ENCODE measurements around the gene GGT5. TPM values are rescaled to one million over a fixed set of nuclear protein-coding genes. Genes with fewer than 3 reads are reported as not detected.

Gene GGT5
- total RNA-seq, 2 donors from 2014 or later: 81.3 to 175 TPM

- Histone ChIP-seq H3K27ac (peak overlapping the region; percentile 39 to 52), H3K27me3 (replicated peaks; ENCODE audit: insufficient read depth) (no peaks in the 10 kb centered on the region), H3K36me3 (peaks cover 10% of the 10 kb centered on the region), H3K4me3 (peak overlapping the region; percentile 4), H3K9me3 (no peaks in the 10 kb centered on the region), H3K4me1 (ENCODE audit: control insufficient read depth in 1 of 2, low read depth in 2 of 2) (peaks cover 27 to 63% of the 10 kb centered on the region in 2 donors)
- peak; percentile 24 for TF ChIP-seq CTCF (IDR thresholded peaks at IDR 0.05)
- DNase-seq (ENCODE audit: low spot score) (no peak), ATAC-seq (ENCODE audit: insufficient number of reproducible peaks, low FRiP score, low read depth) (no peak)
Observed at GRCh38 chr22:24181996-24182899, 62.6 kb downstream of the GGT5 start.

GRCh38 chr22:24181088-24181995 lies 63.5 kb downstream of the GGT5 start, which contains the start of gene SUSD2:
TSS of gene SUSD2 (plus strand) at chr22:24181487. CDS start at chr22:24181520, 33 bp downstream.
- no peak for ATAC-seq (ENCODE audit: insufficient number of reproducible peaks, low FRiP score, low read depth)
- DNase-seq (ENCODE audit: low spot score): no peak
- Histone ChIP-seq H3K27me3 (replicated peaks; ENCODE audit: insufficient read depth) (no peaks in the 10 kb centered on the region), H3K4me3 (peak within 1 kb of the TSS; percentile 48), H3K4me1 (ENCODE audit: control insufficient read depth in 1 of 2, low read depth in 2 of 2) (peaks cover 34 to 72% of the 10 kb centered on the region in 2 donors), H3K27ac (peak within 1 kb of the TSS; percentile 86 to 91), H3K9me3 (no peaks in the 10 kb centered on the region), H3K36me3 (peaks cover 10% of the 10 kb centered on the region)
- no peak for TF ChIP-seq CTCF (IDR thresholded peaks at IDR 0.05)

- H3K36me3 ChIP-seq: peaks cover 6% of the 10 kb centered on the region
- no peak for DNase-seq (ENCODE audit: low spot score)
- no peak for TF ChIP-seq CTCF (IDR thresholded peaks at IDR 0.05)
- H3K4me3 ChIP-seq: no peak overlapping the region
- no peaks in the 10 kb centered on the region for H3K27me3 ChIP-seq (replicated peaks; ENCODE audit: insufficient read depth)
- no peak for ATAC-seq (ENCODE audit: insufficient number of reproducible peaks, low FRiP score, low read depth)
- no peaks in the 10 kb centered on the region for H3K9me3 ChIP-seq
- H3K4me1 ChIP-seq (ENCODE audit: control insufficient read depth in 1 of 2, low read depth in 2 of 2): peaks cover 42 to 81% of the 10 kb centered on the region in 2 donors
- peak overlapping the region; percentile 86 to 91 for H3K27ac ChIP-seq
Observed at GRCh38 chr22:24180316-24181087, 64.4 kb downstream of the GGT5 start.

GRCh38 chr22:24179478-24180210 lies 65.2 kb downstream of the GGT5 start:
- Histone ChIP-seq H3K9me3 (no peaks in the 10 kb centered on the region), H3K4me1 (ENCODE audit: control insufficient read depth in 1 of 2, low read depth in 2 of 2) (peaks cover 49 to 89% of the 10 kb centered on the region in 2 donors), H3K36me3 (no peaks in the 10 kb centered on the region), H3K27me3 (replicated peaks; ENCODE audit: insufficient read depth) (no peaks in the 10 kb centered on the region), H3K4me3 (no peak overlapping the region), H3K27ac (peak overlapping the region; percentile 86 to 91)
- ATAC-seq (ENCODE audit: insufficient number of reproducible peaks, low FRiP score, low read depth) (no peak), DNase-seq (ENCODE audit: low spot score) (no peak)
- no peak for TF ChIP-seq CTCF (IDR thresholded peaks at IDR 0.05)
